ENCODE measurements around the gene EIPR1.

DNA sequence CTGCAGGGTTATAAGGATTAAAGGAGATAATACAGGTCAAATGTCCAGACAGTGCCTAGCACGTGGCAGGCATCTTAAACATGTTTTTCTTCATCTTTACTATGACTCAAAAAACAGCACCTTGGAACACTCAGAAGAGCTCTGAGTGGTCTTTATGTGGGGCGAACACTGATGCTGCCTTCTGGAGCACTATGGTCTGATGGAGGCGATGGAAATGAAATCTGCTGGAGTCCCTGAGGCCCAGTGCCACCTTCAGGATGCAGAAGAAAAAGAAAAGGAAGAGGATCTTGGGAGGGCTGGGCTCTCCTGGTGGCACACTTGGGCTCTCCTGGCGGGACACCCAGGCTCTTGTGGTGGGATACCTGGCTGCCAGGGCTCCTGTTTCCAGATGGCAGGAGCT lies 171.8 kb downstream of the EIPR1 start:
- TF ChIP-seq ZNF274 (IDR thresholded peaks at IDR 0.05; ENCODE audit: low read depth, low read length) (no peak), YY1 (IDR thresholded peaks at IDR 0.05; ENCODE audit: insufficient read depth, insufficient read length) (no peak)
